Right lobe of liver (tissue), 4 donors: ENCODE results near the gene POPDC2.

Experiments
- CTCF ChIP-seq, 4 donors: fragments of 200-600 bp in 3 of 4; fragments of 450-650 bp in 1 of 4; IDR thresholded peaks; one replicate each; pipeline versions ENCODE4 v1.5.1 to v1.8.0; 2016 to 2022; ENCODE audit warnings: antibody characterized with exemption in 4 of 4, mild to moderate bottlenecking in 2 of 4
- POLR2A ChIP-seq: fragments of 450-650 bp; IDR thresholded peaks from one replicate; pipeline ENCODE4 v1.6.1; 2017; ENCODE audit warnings: antibody characterized with exemption, mild to moderate bottlenecking
- donor health status: DM: no; HTN: no; CAD: no.
- donor health status: DM: no; HTN: no; CAD: no.
- donor health status: DM: no; HTN: yes; CAD: no.

DNA sequence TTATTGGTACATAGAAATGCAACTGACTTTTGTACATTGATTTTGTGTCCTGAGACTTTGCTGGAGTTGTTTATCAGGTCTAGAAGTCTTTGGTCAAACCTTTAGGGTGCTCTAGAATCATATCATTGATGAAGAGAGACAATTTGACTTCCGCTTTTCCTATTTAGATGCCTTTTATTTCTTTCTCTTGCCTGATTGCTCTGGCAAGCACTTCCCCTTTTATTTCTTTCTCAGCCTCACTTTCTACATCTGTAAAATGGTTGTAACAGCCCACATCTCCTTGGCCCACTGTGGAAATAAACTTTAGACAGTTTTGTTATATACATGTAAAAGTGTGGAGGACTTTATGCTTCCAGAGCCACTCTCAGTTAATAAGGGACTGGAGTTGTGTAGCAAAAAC is 48.7 kb downstream of the POPDC2 start:
- no peak for TF ChIP-seq POLR2A
- TF ChIP-seq CTCF (IDR thresholded peaks at IDR 0.05) = no peak
